ENCODE results near the gene PCDHGC4. TPM values are rescaled to one million over a fixed set of nuclear protein-coding genes. Genes with fewer than 3 reads are reported as not detected.

PCDHGC4 gene
- polyA plus RNA-seq, 1 experiment = 0.46 TPM

- ChIA-PET POLR2A (interaction anchor here (0.7 kb wide), 2 partner anchors 16 to 42 kb away, joined by 3 read pairs; no protein-coding TSS in a partner anchor), CTCF (interaction anchor here (0.8 to 11.7 kb wide), 6 partner anchors 7 to 98 kb away, joined by 3 to 165 read pairs (median 3); partner anchors contain the start of gene PCDHGB7)
- Histone ChIP-seq H3K9me3 (ENCODE audit: control insufficient read depth, insufficient read depth, low read length) (no peaks in the 10 kb centered on the region), H3K27ac (ENCODE audit: low read depth, low read length) (peak overlapping the region; percentile 61), H3K27me3 (ENCODE audit: control insufficient read depth, insufficient read depth, low read length) (no peaks in the 10 kb centered on the region), H3K4me3 (ENCODE audit: low read depth, low read length) (no peak overlapping the region)
- no peak for DNase-seq (ENCODE audit: low read depth, low spot score)
- TF ChIP-seq CTCF (IDR thresholded peaks at IDR 0.05; ENCODE audit: low read depth, low read length) = no peak
These were observed 31.3 kb downstream of the PCDHGC4 start for GRCh38 chr5:141515946-141516671.

- POLR2A ChIA-PET = interaction anchor here (0.7 kb wide), 1 partner anchor 16 kb away, joined by 3 read pairs; no protein-coding TSS in a partner anchor
- no peak for DNase-seq (ENCODE audit: low read depth, low spot score)
- CTCF ChIA-PET = interaction anchor here (0.9 to 11.7 kb wide), 3 partner anchors 6 to 41 kb away, joined by 3 to 165 read pairs (median 3); no protein-coding TSS in a partner anchor
- Histone ChIP-seq H3K9me3 (ENCODE audit: control insufficient read depth, insufficient read depth, low read length) (no peaks in the 10 kb centered on the region), H3K4me3 (ENCODE audit: low read depth, low read length) (no peak overlapping the region), H3K27ac (ENCODE audit: low read depth, low read length) (peak overlapping the region; percentile 61), H3K27me3 (ENCODE audit: control insufficient read depth, insufficient read depth, low read length) (no peaks in the 10 kb centered on the region)
- no peak for TF ChIP-seq CTCF (IDR thresholded peaks at IDR 0.05; ENCODE audit: low read depth, low read length)
These were observed 31.8 kb downstream of the PCDHGC4 start for GRCh38 chr5:141516672-141517025.

DNA sequence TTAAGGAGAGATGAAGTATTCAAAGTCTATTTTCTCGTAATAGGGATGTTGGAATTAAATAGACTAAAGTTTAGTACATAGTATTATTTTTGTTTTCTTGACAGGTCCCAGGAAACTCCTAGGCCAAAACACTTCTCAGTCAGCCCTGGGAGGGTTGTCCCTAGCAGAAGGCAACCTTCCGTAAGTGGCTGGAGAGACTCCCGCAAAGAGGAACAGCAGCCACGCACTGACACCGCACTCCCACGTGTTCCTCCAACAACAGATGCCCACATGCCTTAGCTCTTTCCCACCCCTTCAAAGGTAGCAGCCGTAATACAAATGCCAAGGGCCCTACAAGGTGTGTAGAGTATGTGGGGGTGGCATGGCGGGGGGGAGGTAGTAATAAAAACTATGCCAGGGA, 32.5 kb downstream of the PCDHGC4 start:
- POLR2A ChIA-PET = interaction anchor here (1.1 to 1.9 kb wide), 2 partner anchors 9 to 41 kb away, joined by 5 to 26 read pairs; partner anchors contain the start of gene PCDHGC3
- no peak for DNase-seq (ENCODE audit: low read depth, low spot score)

DNA sequence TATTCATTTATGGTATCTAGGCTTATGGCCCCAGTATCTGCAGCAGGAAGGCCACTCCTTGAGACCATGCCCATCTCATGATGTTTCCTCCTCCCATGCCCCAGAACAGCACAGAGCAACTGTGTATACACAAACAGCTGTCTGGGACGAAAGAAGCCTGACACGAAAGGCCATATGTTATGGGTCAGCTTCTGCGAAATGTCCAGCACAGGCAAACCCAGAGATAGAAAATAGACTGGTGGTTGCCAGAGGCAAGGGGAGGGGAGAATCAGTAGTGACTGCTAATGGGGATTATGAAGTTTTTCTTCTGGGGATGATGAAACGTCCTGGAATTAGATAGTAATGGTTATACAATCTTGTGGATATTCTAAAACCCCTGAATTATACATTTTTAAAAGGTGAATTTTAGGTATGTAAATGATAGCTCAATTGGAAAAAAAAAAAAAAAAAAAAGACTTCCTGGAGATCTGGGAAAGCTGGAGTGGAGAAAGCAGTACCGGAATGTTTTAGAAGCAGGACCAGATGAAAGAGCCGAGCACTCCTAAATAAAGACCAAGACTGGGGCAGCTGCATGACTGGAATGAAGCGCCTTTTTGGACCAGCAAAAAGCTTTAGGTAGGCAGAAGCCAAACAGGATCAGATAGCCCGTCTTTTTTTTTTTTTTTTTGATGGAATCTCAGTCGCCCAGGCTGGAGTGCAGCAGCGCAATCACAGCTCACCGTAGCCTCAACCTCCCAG, 33.2 kb downstream of the PCDHGC4 start:
- H3K27me3 ChIP-seq (ENCODE audit: control insufficient read depth, insufficient read depth, low read length) = no peaks in the 10 kb centered on the region
- peak; percentile 69 for DNase-seq (ENCODE audit: low read depth, low spot score)
- peak overlapping the region; percentile 81 for H3K27ac ChIP-seq (ENCODE audit: low read depth, low read length)
- TF ChIP-seq CTCF (IDR thresholded peaks at IDR 0.05; ENCODE audit: low read depth, low read length) = no peak
- CTCF ChIA-PET = interaction anchor here (0.6 to 2.1 kb wide), 6 partner anchors 10 to 148 kb away, joined by 3 to 18 read pairs (median 4); partner anchors contain the start of gene PCDHGB3
- H3K4me3 ChIP-seq (ENCODE audit: low read depth, low read length) = no peak overlapping the region
- POLR2A ChIA-PET = interaction anchor here (0.6 to 1.9 kb wide), 5 partner anchors 10 to 98 kb away, joined by 3 to 26 read pairs (median 4); partner anchors contain the start of gene PCDHGC3
- H3K9me3 ChIP-seq (ENCODE audit: control insufficient read depth, insufficient read depth, low read length) = no peaks in the 10 kb centered on the region

More for the DNA sequence above, 32.5 kb downstream of the PCDHGC4 start:
- Histone ChIP-seq H3K27ac (ENCODE audit: low read depth, low read length) (peak overlapping the region; percentile 81), H3K9me3 (ENCODE audit: control insufficient read depth, insufficient read depth, low read length) (no peaks in the 10 kb centered on the region), H3K4me3 (ENCODE audit: low read depth, low read length) (no peak overlapping the region), H3K27me3 (ENCODE audit: control insufficient read depth, insufficient read depth, low read length) (no peaks in the 10 kb centered on the region)
- no peak for TF ChIP-seq CTCF (IDR thresholded peaks at IDR 0.05; ENCODE audit: low read depth, low read length)
- CTCF ChIA-PET = interaction anchor here (0.6 to 1.0 kb wide), 3 partner anchors 23 to 42 kb away, joined by 3 to 4 read pairs (median 3); no protein-coding TSS in a partner anchor
